ENCODE results near the gene SAP25.

The SAP25 gene

DNA sequence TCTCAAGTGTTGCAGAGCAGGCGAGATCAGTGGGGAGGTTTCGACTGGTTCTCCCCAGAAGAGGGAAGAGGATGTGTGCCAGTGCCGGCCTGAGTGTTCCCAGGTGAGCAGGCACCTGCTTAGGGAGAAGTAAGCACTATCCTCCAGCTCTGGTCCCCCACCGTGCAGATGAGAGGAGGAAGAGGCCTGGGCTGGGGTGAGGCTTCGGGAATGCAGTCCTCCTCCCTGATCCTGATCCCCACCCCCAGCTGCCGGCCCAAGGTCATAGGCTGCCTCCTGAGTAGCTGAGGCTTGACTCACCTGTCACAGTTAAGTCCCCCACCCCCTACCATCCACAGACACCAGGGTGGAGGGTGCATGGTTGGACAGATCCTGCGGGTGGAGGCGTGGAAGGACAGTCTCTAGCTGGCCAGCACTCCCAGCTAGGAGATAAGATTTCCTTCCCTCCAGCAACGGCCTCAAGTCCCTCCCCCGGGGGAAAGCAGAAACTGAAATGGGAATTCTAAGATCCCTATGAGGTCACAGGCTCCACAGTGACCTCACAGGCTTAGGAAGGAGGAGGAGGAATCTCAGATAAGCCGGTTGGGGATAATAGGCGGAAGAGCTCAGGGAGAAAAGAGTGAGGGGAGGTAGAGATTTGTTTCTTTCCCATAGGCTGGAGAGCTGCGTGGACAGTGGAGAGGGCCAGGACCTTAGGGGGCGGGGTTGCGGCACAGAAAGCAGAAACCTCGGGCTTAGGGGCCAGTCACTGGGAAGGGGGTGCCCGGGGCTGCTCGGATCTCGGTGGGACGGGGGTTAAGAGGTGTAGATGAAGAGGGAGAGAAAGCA is 11.2 kb upstream of the SAP25 start:
- H3K27ac ChIP-seq, result peak overlapping the region; percentile 100
- TF ChIP-seq ZFX (IDR thresholded peaks at IDR 0.05; ENCODE audit: borderline replicate concordance), result no peak
- TF ChIP-seq, protein P1, sequence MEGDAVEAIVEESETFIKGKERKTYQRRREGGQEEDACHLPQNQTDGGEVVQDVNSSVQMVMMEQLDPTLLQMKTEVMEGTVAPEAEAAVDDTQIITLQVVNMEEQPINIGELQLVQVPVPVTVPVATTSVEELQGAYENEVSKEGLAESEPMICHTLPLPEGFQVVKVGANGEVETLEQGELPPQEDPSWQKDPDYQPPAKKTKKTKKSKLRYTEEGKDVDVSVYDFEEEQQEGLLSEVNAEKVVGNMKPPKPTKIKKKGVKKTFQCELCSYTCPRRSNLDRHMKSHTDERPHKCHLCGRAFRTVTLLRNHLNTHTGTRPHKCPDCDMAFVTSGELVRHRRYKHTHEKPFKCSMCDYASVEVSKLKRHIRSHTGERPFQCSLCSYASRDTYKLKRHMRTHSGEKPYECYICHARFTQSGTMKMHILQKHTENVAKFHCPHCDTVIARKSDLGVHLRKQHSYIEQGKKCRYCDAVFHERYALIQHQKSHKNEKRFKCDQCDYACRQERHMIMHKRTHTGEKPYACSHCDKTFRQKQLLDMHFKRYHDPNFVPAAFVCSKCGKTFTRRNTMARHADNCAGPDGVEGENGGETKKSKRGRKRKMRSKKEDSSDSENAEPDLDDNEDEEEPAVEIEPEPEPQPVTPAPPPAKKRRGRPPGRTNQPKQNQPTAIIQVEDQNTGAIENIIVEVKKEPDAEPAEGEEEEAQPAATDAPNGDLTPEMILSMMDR (IDR thresholded peaks at IDR 0.05), result no peak

DNA sequence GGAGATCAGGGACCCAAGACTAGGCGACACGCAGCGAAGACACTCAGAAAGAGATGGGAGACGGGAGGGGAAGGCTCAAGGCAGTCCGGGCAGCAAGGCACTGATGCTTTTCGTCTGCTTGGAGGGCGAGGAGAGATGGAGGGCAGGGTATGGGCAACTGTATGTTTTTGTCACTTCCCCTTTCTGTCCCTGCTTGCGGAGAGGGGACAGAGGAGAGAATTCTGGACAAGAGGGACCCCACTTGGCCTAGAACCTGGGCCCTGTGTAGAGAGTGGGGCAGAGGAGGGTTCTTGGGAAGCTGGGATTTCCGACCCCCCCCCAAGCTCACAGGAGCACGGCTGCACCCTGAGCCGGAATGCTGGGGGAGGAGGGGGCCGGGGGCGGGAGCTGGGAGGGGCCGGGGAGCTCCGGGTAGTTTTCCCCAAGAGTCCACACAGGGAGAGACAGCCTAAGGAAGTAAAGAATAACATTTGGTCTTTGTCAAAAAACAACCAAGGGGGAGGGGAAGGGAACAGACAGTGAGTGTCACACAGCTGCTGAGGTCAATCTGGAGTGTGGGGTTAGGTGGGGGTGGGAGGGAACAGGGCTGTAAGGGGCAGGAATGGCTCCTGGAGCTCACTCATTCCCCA is 10.5 kb upstream of the SAP25 start:
- H3K27ac ChIP-seq, result peak overlapping the region; percentile 100
- no peak for TF ChIP-seq ZFX (IDR thresholded peaks at IDR 0.05; ENCODE audit: borderline replicate concordance)
- TF ChIP-seq, protein P1 (IDR thresholded peaks at IDR 0.05), result no peak

DNA sequence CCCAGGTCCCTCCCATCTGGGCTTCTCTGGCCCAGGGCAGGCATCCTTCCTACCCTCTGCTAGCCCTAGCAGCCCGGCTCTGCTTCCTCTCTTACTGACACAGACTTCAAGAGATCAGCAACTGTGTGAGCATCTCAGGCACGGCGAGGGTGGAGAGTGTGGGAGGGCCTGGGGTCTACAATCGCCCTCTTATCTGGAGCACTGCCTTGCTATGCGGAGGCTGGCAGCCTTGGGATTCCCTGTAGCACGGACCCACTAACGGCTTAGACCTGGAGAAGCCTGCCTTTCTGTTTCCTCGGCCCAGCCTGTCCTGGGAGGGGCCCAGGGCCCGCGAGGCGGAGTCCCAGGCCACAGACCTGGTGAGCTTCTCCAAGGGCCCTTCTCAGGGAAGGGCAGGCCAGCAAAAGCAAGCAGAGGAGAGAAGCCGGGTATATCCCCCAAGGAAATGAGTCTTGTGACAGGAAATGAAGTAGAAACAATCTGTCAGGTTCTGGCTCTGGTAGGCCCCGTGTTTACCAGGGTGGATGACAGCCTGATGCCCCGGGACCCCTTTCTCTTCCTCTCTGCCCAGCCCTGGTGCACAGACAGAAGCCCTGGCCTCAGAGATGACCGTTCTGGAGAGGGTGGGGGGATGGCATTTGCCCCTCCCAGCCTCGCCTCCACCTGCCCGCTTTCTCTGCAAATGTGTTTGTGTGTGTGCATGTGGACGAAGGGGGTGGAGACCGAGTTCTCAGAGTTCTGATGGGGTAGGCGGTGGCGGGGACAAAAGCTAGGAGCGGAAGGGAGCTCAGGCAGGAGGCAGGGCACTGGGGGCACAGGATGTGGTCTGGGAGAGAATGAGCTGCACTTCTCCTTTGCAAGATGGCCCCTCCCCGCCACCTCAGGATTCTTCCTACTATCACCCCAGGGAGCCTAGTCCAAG is 9.7 kb upstream of the SAP25 start:
- H3K27ac ChIP-seq, result peak overlapping the region; percentile 100
- no peak for TF ChIP-seq ZFX (IDR thresholded peaks at IDR 0.05; ENCODE audit: borderline replicate concordance)
- TF ChIP-seq, protein P1 (IDR thresholded peaks at IDR 0.05), result no peak

DNA sequence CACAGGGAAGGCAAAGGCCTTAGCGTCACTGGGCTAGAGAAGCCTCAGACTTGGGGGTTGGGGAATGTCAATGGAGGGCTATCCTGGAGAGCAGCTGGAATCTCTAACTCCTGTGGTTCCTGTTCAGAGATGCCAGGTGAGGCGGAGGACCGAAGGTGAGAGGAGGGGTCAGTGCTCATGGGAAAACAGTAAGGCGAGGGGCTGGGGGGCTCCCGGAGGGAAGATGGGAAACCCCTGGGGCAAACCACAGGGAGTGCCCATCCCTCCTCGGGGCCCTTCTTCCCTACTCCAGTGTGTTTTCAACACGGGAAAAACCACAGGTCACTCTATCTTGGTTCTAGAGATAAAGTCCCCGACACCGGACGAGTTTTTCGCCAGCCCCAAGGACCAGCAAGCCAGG is 8.9 kb upstream of the SAP25 start:
- H3K27ac ChIP-seq, result peak overlapping the region; percentile 100
- TF ChIP-seq, protein P1 (IDR thresholded peaks at IDR 0.05), result no peak
- TF ChIP-seq ZFX (IDR thresholded peaks at IDR 0.05; ENCODE audit: borderline replicate concordance), result no peak

DNA sequence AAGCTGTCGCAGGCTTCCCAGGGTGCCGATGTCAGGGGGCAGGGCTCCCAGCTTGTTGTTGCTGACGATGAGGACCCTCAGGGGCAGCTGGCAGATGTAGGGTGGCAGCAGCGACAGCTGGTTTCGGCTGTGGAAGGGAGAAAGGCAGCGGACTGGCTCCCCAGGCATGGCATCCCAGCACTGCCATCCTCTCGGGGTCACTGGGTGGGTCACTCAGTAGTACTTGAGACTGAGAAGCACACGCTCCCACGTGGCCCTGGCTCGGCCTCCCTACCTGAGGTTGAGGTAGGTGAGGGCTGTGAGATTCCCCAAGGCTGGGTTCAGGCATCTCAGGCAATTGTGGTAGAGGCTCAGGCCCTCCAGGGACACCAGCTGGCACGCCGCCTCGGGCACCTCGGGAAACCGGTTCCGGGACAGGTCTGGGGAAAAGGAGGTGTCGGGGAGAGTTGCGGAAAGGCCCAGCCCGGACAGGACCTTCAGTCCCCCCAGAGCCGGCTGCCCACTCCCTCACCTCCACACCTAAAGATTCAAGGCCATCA is 8.4 kb upstream of the SAP25 start:
- peak overlapping the region; percentile 100 for H3K27ac ChIP-seq
- TF ChIP-seq ZFX (IDR thresholded peaks at IDR 0.05; ENCODE audit: borderline replicate concordance), result no peak
- TF ChIP-seq, protein P1 (IDR thresholded peaks at IDR 0.05), result no peak

DNA sequence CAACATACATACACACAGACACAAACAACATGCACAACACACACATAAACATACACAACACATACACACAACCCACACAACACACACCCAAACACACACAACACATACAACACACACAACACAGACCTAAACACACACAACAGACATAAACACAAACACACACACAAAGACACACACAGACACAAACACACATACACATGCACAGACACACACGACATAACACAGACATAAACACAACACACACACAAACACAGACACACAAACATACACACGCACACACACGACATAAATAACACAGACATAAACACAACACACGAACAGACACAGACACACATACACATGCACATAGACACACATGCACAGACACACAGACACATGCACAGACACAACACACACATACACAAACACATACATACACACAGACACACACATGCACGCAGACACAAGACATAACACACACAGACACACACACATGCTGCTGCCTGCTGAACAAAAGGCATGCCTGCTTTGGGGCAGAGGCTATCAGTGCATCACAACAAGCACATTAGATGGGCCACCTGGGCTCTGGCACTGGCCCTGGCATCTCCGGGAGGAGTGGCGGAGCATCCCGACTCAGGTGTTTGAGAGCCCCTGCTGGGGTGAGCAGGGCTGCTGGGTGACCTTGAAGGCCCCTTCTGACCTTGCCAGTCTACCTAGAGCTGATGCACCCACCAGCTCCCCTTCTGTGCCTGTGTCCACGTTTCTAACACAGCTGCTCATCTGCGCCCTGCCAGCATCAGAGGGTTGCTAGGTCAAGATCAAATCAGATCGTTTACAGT is 7.0 kb upstream of the SAP25 start:
- no peak for TF ChIP-seq ZFX (IDR thresholded peaks at IDR 0.05; ENCODE audit: borderline replicate concordance)
- TF ChIP-seq, protein P1 (IDR thresholded peaks at IDR 0.05), result no peak
- H3K27ac ChIP-seq, result peak overlapping the region; percentile 23; the same call in 1 of the 2 replicates
